HEK293 (cell line): ENCODE data around the gene BORCS6.

Experiments
- FEZF1 ChIP-seq: fragments of 450-650 bp; formaldehyde crosslinking; IDR thresholded peaks from 2 replicates; pipeline ENCODE4 v1.5.1; 2016; ENCODE audit warnings: missing biosample characterization, missing genetic modification characterization
- GLIS2 ChIP-seq: fragments of 450-650 bp; formaldehyde crosslinking; IDR thresholded peaks from 2 replicates; pipeline ENCODE4 v1.5.1; 2016; ENCODE audit warnings: missing biosample characterization, missing genetic modification characterization
- IKZF3 ChIP-seq: fragments of 450-650 bp; IDR thresholded peaks from 2 replicates; pipeline ENCODE4 v1.5.0; 2018; ENCODE audit warnings: missing biosample characterization, mild to moderate bottlenecking, missing genetic modification characterization, moderate library complexity
- KLF1 ChIP-seq: fragments of 450-650 bp; formaldehyde crosslinking; IDR thresholded peaks from 2 replicates; pipeline ENCODE4 v1.5.1; 2016; ENCODE audit warnings: missing biosample characterization, missing genetic modification characterization
- SCRT1 ChIP-seq: fragments of 450-650 bp; formaldehyde crosslinking; IDR thresholded peaks from 2 replicates; pipeline ENCODE4 v1.5.1; 2016; ENCODE audit warnings: missing biosample characterization, missing genetic modification characterization, borderline replicate concordance
- TRIM28 ChIP-seq: IDR thresholded peaks from 2 replicates; pipeline ENCODE4 v1.6.1; 2011; ENCODE audit warnings: low read length, control low read depth, borderline replicate concordance
- WT1 ChIP-seq: fragments of 450-650 bp; formaldehyde crosslinking; IDR thresholded peaks from 2 replicates; pipeline ENCODE4 v1.5.1; 2016; ENCODE audit warnings: missing biosample characterization, missing genetic modification characterization
- ZBTB1 ChIP-seq: fragments of 450-650 bp; formaldehyde crosslinking; IDR thresholded peaks from 2 replicates; pipeline ENCODE4 v1.5.1; 2016; ENCODE audit warnings: missing biosample characterization, missing genetic modification characterization
- ZNF157 ChIP-seq: fragments of 450-650 bp; formaldehyde crosslinking; IDR thresholded peaks from 2 replicates; pipeline ENCODE4 v1.5.1; 2016; ENCODE audit warnings: missing biosample characterization, missing genetic modification characterization
- ZNF184 ChIP-seq: fragments of 450-650 bp; IDR thresholded peaks from 2 replicates; pipeline ENCODE4 v1.5.1; 2018; ENCODE audit warnings: missing biosample characterization, mild to moderate bottlenecking, missing genetic modification characterization
- ZNF202 ChIP-seq: fragments of 450-650 bp; formaldehyde crosslinking; IDR thresholded peaks from 2 replicates; pipeline ENCODE4 v1.5.1; 2016; ENCODE audit warnings: missing biosample characterization, missing genetic modification characterization, borderline replicate concordance
- ZNF404 ChIP-seq: fragments of 450-650 bp; formaldehyde crosslinking; IDR thresholded peaks from 2 replicates; pipeline ENCODE4 v1.5.1; 2017; ENCODE audit warnings: missing biosample characterization, missing genetic modification characterization
- ZNF529 ChIP-seq: fragments of 450-650 bp; formaldehyde crosslinking; IDR thresholded peaks from 2 replicates; pipeline ENCODE4 v1.5.1; 2017; ENCODE audit warnings: missing genetic modification characterization, missing biosample characterization; ENCODE audit not compliant: insufficient replicate concordance
- ZNF596 ChIP-seq: fragments of 450-650 bp; IDR thresholded peaks from 2 replicates; pipeline ENCODE4 v1.5.0; 2018; ENCODE audit warnings: missing biosample characterization, mild to moderate bottlenecking, missing genetic modification characterization, moderate library complexity
- ZNF621 ChIP-seq: fragments of 450-650 bp; formaldehyde crosslinking; IDR thresholded peaks from 2 replicates; pipeline ENCODE4 v1.5.1; 2017; ENCODE audit warnings: missing biosample characterization, missing genetic modification characterization
- ZNF654 ChIP-seq: fragments of 450-650 bp; formaldehyde crosslinking; IDR thresholded peaks from 2 replicates; pipeline ENCODE4 v1.5.1; 2016; ENCODE audit warnings: low read depth, missing biosample characterization, missing genetic modification characterization
- ZNF664 ChIP-seq: fragments of 450-650 bp; formaldehyde crosslinking; IDR thresholded peaks from 2 replicates; pipeline ENCODE4 v1.5.1; 2016; ENCODE audit warnings: missing biosample characterization, missing genetic modification characterization
- ZNF776 ChIP-seq: fragments of 450-650 bp; formaldehyde crosslinking; IDR thresholded peaks from 2 replicates; pipeline ENCODE4 v1.5.0; 2017; ENCODE audit warnings: missing biosample characterization, missing genetic modification characterization, borderline replicate concordance
- ZNF785 ChIP-seq: fragments of 450-650 bp; formaldehyde crosslinking; IDR thresholded peaks from 2 replicates; pipeline ENCODE4 v1.5.1; 2016; ENCODE audit warnings: missing biosample characterization, missing genetic modification characterization
- ZNF830 ChIP-seq: fragments of 450-650 bp; IDR thresholded peaks from 2 replicates; pipeline ENCODE4 v1.5.0; 2018; ENCODE audit warnings: missing biosample characterization, missing genetic modification characterization, low read depth, mild to moderate bottlenecking, moderate library complexity
- TF ChIP-seq, protein P1 (sequence below): fragments of 450-650 bp; formaldehyde crosslinking; IDR thresholded peaks from 2 replicates; pipeline ENCODE4 v1.5.1; 2016; ENCODE audit warnings: missing biosample characterization, missing genetic modification characterization
- TF ChIP-seq, protein P2 (sequence below): fragments of 450-650 bp; formaldehyde crosslinking; IDR thresholded peaks from 2 replicates; pipeline ENCODE4 v1.5.1; 2016; ENCODE audit warnings: missing biosample characterization, missing genetic modification characterization
- TF ChIP-seq, protein P3 (sequence below): fragments of 450-650 bp; formaldehyde crosslinking; IDR thresholded peaks from 2 replicates; pipeline ENCODE4 v1.5.1; 2016; ENCODE audit warnings: missing biosample characterization, missing genetic modification characterization
- TF ChIP-seq, protein P4 (sequence below): fragments of 450-650 bp; formaldehyde crosslinking; IDR thresholded peaks from 2 replicates; pipeline ENCODE4 v1.5.1; 2016; ENCODE audit warnings: missing biosample characterization, missing genetic modification characterization
- TF ChIP-seq, protein P5 (sequence below): fragments of 450-650 bp; formaldehyde crosslinking; IDR thresholded peaks from 2 replicates; pipeline ENCODE4 v1.5.1; 2016; ENCODE audit warnings: missing biosample characterization, missing genetic modification characterization
- TF ChIP-seq, protein P6 (sequence below): fragments of 450-650 bp; IDR thresholded peaks from 2 replicates; pipeline ENCODE4 v1.5.1; 2018; ENCODE audit warnings: missing biosample characterization, missing genetic modification characterization
- TF ChIP-seq, protein P7 (sequence below): fragments of 450-650 bp; formaldehyde crosslinking; IDR thresholded peaks from 2 replicates; pipeline ENCODE4 v1.5.1; 2017; ENCODE audit warnings: missing biosample characterization, mild to moderate bottlenecking, missing genetic modification characterization, moderate library complexity

BORCS6 gene

DNA sequence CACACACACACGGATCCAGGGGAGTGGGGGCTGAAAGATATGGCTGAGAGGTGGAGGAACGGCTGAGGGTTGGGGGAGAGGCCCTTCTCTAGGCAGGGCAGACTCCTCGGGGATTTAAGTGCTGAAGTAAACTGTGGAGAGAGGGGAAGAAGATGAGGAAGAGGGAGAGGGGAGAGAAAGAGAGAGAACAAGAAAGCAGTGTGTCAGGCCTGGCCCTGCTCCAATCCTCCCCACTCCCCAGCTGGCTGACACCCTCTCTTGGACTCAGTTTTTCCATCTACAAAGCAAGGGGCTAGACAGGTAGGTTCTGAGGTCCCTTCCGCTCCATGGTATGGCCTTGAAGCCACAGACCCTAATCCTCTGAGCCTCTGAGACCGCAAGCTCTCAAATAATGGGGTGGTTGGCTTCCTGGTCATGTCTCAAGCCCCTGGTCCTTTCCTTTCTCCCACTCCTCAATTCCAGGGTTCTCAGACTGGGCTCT lies 29.2 kb downstream of the BORCS6 start (continued):
- TF ChIP-seq, protein P1, sequence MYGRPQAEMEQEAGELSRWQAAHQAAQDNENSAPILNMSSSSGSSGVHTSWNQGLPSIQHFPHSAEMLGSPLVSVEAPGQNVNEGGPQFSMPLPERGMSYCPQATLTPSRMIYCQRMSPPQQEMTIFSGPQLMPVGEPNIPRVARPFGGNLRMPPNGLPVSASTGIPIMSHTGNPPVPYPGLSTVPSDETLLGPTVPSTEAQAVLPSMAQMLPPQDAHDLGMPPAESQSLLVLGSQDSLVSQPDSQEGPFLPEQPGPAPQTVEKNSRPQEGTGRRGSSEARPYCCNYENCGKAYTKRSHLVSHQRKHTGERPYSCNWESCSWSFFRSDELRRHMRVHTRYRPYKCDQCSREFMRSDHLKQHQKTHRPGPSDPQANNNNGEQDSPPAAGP (tag by site-specific recombination), result no peak
- TF ChIP-seq, protein P2, sequence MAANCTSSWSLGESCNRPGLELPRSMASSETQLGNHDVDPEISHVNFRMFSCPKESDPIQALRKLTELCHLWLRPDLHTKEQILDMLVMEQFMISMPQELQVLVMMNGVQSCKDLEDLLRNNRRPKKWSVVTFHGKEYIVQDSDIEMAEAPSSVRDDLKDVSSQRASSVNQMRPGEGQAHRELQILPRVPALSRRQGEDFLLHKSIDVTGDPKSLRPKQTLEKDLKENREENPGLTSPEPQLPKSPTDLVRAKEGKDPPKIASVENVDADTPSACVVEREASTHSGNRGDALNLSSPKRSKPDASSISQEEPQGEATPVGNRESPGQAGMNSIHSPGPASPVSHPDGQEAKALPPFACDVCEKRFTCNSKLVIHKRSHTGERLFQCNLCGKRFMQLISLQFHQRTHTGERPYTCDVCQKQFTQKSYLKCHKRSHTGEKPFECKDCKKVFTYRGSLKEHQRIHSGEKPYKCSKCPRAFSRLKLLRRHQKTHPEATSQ (tag by site-specific recombination), result no peak
- no peak for TF ChIP-seq TRIM28
- TF ChIP-seq FEZF1 (tag by site-specific recombination), result no peak
- no peak for TF ChIP-seq IKZF3 (tag by site-specific recombination)
- no peak for TF ChIP-seq ZNF654 (tag by site-specific recombination)
- TF ChIP-seq SCRT1 (tag by site-specific recombination), result no peak
- TF ChIP-seq, protein P3, sequence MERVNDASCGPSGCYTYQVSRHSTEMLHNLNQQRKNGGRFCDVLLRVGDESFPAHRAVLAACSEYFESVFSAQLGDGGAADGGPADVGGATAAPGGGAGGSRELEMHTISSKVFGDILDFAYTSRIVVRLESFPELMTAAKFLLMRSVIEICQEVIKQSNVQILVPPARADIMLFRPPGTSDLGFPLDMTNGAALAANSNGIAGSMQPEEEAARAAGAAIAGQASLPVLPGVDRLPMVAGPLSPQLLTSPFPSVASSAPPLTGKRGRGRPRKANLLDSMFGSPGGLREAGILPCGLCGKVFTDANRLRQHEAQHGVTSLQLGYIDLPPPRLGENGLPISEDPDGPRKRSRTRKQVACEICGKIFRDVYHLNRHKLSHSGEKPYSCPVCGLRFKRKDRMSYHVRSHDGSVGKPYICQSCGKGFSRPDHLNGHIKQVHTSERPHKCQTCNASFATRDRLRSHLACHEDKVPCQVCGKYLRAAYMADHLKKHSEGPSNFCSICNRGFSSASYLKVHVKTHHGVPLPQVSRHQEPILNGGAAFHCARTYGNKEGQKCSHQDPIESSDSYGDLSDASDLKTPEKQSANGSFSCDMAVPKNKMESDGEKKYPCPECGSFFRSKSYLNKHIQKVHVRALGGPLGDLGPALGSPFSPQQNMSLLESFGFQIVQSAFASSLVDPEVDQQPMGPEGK (tag by site-specific recombination), result peak; percentile 44
- no peak for TF ChIP-seq ZNF184 (tag by site-specific recombination)
- no peak for TF ChIP-seq ZNF776 (tag by site-specific recombination)
- no peak for TF ChIP-seq ZNF664 (tag by site-specific recombination)
- TF ChIP-seq, protein P4, sequence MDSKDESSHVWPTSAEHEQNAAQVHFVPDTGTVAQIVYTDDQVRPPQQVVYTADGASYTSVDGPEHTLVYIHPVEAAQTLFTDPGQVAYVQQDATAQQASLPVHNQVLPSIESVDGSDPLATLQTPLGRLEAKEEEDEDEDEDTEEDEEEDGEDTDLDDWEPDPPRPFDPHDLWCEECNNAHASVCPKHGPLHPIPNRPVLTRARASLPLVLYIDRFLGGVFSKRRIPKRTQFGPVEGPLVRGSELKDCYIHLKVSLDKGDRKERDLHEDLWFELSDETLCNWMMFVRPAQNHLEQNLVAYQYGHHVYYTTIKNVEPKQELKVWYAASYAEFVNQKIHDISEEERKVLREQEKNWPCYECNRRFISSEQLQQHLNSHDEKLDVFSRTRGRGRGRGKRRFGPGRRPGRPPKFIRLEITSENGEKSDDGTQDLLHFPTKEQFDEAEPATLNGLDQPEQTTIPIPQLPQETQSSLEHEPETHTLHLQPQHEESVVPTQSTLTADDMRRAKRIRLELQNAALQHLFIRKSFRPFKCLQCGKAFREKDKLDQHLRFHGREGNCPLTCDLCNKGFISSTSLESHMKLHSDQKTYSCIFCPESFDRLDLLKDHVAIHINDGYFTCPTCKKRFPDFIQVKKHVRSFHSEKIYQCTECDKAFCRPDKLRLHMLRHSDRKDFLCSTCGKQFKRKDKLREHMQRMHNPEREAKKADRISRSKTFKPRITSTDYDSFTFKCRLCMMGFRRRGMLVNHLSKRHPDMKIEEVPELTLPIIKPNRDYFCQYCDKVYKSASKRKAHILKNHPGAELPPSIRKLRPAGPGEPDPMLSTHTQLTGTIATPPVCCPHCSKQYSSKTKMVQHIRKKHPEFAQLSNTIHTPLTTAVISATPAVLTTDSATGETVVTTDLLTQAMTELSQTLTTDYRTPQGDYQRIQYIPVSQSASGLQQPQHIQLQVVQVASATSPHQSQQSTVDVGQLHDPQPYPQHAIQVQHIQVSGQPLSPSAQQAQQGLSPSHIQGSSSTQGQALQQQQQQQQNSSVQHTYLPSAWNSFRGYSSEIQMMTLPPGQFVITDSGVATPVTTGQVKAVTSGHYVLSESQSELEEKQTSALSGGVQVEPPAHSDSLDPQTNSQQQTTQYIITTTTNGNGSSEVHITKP (tag by site-specific recombination), result 0 out of 2 replicates have a peak, but pooled peaks have one; percentile 21
- TF ChIP-seq ZNF529 (tag by site-specific recombination), result no peak
- TF ChIP-seq, protein P5, sequence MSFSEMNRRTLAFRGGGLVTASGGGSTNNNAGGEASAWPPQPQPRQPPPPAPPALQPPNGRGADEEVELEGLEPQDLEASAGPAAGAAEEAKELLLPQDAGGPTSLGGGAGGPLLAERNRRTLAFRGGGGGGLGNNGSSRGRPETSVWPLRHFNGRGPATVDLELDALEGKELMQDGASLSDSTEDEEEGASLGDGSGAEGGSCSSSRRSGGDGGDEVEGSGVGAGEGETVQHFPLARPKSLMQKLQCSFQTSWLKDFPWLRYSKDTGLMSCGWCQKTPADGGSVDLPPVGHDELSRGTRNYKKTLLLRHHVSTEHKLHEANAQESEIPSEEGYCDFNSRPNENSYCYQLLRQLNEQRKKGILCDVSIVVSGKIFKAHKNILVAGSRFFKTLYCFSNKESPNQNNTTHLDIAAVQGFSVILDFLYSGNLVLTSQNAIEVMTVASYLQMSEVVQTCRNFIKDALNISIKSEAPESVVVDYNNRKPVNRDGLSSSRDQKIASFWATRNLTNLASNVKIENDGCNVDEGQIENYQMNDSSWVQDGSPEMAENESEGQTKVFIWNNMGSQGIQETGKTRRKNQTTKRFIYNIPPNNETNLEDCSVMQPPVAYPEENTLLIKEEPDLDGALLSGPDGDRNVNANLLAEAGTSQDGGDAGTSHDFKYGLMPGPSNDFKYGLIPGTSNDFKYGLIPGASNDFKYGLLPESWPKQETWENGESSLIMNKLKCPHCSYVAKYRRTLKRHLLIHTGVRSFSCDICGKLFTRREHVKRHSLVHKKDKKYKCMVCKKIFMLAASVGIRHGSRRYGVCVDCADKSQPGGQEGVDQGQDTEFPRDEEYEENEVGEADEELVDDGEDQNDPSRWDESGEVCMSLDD (tag by site-specific recombination), result no peak
- TF ChIP-seq, protein P6, sequence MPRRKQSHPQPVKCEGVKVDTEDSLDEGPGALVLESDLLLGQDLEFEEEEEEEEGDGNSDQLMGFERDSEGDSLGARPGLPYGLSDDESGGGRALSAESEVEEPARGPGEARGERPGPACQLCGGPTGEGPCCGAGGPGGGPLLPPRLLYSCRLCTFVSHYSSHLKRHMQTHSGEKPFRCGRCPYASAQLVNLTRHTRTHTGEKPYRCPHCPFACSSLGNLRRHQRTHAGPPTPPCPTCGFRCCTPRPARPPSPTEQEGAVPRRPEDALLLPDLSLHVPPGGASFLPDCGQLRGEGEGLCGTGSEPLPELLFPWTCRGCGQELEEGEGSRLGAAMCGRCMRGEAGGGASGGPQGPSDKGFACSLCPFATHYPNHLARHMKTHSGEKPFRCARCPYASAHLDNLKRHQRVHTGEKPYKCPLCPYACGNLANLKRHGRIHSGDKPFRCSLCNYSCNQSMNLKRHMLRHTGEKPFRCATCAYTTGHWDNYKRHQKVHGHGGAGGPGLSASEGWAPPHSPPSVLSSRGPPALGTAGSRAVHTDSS (tag by site-specific recombination), result peak; percentile 69
- TF ChIP-seq ZNF404 (tag by site-specific recombination), result no peak
- no peak for TF ChIP-seq ZNF157 (tag by site-specific recombination)
- no peak for TF ChIP-seq ZBTB1 (tag by site-specific recombination)
- no peak for TF ChIP-seq WT1 (tag by site-specific recombination)
- TF ChIP-seq ZNF830, result no peak
- TF ChIP-seq ZNF621 (tag by site-specific recombination), result no peak
- TF ChIP-seq KLF1, result no peak
- TF ChIP-seq GLIS2, result no peak
- no peak for TF ChIP-seq ZNF202 (tag by site-specific recombination)
- no peak for TF ChIP-seq ZNF785 (tag by site-specific recombination)
- TF ChIP-seq, protein P7, sequence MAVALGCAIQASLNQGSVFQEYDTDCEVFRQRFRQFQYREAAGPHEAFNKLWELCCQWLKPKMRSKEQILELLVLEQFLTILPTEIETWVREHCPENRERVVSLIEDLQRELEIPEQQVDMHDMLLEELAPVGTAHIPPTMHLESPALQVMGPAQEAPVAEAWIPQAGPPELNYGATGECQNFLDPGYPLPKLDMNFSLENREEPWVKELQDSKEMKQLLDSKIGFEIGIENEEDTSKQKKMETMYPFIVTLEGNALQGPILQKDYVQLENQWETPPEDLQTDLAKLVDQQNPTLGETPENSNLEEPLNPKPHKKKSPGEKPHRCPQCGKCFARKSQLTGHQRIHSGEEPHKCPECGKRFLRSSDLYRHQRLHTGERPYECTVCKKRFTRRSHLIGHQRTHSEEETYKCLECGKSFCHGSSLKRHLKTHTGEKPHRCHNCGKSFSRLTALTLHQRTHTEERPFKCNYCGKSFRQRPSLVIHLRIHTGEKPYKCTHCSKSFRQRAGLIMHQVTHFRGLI (tag by site-specific recombination), result no peak
- TF ChIP-seq ZNF596 (tag by site-specific recombination), result peak; percentile 42; the same call in 1 of the 2 replicates
